Lower leg skin (tissue), 4 donors: ENCODE results near the gene RNF40. TPM values are rescaled to one million over a fixed set of nuclear protein-coding genes. Genes with fewer than 3 reads are reported as not detected.

Source experiments
- DNase-seq, 2 donors: peaks; one replicate each; pipeline ENCODE4 v3.0.0-alpha.2; 2019; ENCODE audit warnings: low spot score in 2 of 2
- H3K4me3 ChIP-seq: fragments of 200-600 bp; sonication (generic); 2 replicates; pipeline ENCODE4 v1.5.1; 2017; ENCODE audit warnings: mild to moderate bottlenecking, low read depth; ENCODE audit not compliant: poor library complexity, severe bottlenecking
- CTCF ChIP-seq, 3 donors: fragments of 450-650 bp; IDR thresholded peaks; one replicate each; pipeline ENCODE4 v1.5.1; 2016; ENCODE audit warnings: antibody characterized with exemption in 3 of 3, mild to moderate bottlenecking in 3 of 3, moderate library complexity in 2 of 3
- POLR2A ChIP-seq, 2 donors: fragments of 450-650 bp; IDR thresholded peaks; one replicate each; pipeline ENCODE4 v1.6.1; 2016 to 2017; ENCODE audit warnings: antibody characterized with exemption in 2 of 2, mild to moderate bottlenecking in 1 of 2, moderate library complexity in 1 of 2
- WGBS, 2 donors: methylation state at CpG; one replicate each; pipeline ENCODE4 v1.1.5; 2018; 5-methylcytosine and 5-hydroxymethylcytosine counted together
- intact Hi-C: fragments of 100-400 bp; cut with DNase I; formaldehyde crosslinking; loops from one replicate; pipeline ENCODE4 v1.15.0; 2023; ENCODE audit warnings: low total_unique reads
- total RNA-seq, 4 donors: library from RNA; depleted of rRNA; stranded (reverse); fragments of >200 nt; gene quantifications; one replicate each; pipeline ENCODE4 v1.1.0, GENCODE V29; 2016

RNF40 gene
- total RNA-seq, 4 donors from 2014 or later = 82.2 to 112 (median 92.9) TPM

DNA sequence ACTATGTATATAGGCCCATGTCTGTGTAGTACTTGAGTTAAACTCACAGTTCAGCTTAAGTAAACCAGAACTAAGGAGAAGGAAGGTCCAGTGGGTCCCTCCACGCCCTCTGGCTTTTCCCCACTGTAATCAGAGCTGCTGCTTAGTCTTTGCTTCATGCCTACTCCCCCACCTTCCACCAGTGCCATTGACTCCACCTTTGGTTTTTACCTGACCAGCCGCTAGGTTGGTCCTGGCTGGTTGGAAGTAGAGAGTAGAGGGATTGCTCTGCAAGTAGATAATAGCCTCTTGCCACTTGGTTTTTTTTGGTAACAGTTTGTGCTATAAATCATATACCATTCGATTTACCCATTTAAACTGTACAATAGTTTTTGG is 36.7 kb upstream of the RNF40 start:
- DNase-seq = no peak
- TF ChIP-seq POLR2A (IDR thresholded peaks at IDR 0.05) (no peak), CTCF (IDR thresholded peaks at IDR 0.05) (no peak)
- intact Hi-C loops = loop anchor here (10.0 kb wide), 1 partner anchor 49 kb away; no protein-coding TSS in a partner anchor
- no peak overlapping the region for H3K4me3 ChIP-seq
- whole genome bisulfite sequencing, 2 donors = 89 to 90% methylated on average over 3 of the region's 3 CpGs

GRCh38 chr16:30728321-30728720 is 33.8 kb upstream of the RNF40 start:
- H3K4me3 ChIP-seq = no peak overlapping the region
- 93 to 95% methylated on average over 6 of the region's 6 CpGs for WGBS, 2 donors
- DNase-seq = no peak
- intact Hi-C loops = loop anchor here (10.0 kb wide), 1 partner anchor 46 kb away; no protein-coding TSS in a partner anchor
- no peak for TF ChIP-seq CTCF (IDR thresholded peaks at IDR 0.05)
- no peak for TF ChIP-seq POLR2A (IDR thresholded peaks at IDR 0.05)

GRCh38 chr16:30728899-30729672 is 33.0 kb upstream of the RNF40 start:
- TF ChIP-seq CTCF (IDR thresholded peaks at IDR 0.05) = no peak
- TF ChIP-seq POLR2A (IDR thresholded peaks at IDR 0.05) = no peak
- 79 to 81% methylated on average over 17 of the region's 17 CpGs for WGBS, 2 donors
- intact Hi-C loops = loop anchor here (10.0 kb wide), 1 partner anchor 46 kb away; no protein-coding TSS in a partner anchor
- no peak overlapping the region for H3K4me3 ChIP-seq
- no peak for DNase-seq

GRCh38 chr16:30731411-30731810 is 30.7 kb upstream of the RNF40 start:
- no peak for DNase-seq
- WGBS, 2 donors = 87 to 94% methylated on average over 3 of the region's 3 CpGs
- intact Hi-C loops = no loop called here
- no peak overlapping the region for H3K4me3 ChIP-seq
- TF ChIP-seq CTCF (IDR thresholded peaks at IDR 0.05) (no peak), POLR2A (IDR thresholded peaks at IDR 0.05) (no peak)

- WGBS, 2 donors = 91% methylated on average over 17 of the region's 17 CpGs
- intact Hi-C loops = no loop called here
- TF ChIP-seq POLR2A (IDR thresholded peaks at IDR 0.05) (no peak), CTCF (IDR thresholded peaks at IDR 0.05) (no peak)
- no peak overlapping the region for H3K4me3 ChIP-seq
- DNase-seq = no peak
Measured at GRCh38 chr16:30736995-30737793, 24.9 kb upstream of the RNF40 start.
